HG02938 (cell line): Measurements from ENCODE around the gene INAVA.
"Not testable (repeated sequence)": the region's sequence is repeated elsewhere in the genome, so short reads cannot be mapped to it uniquely, and the experiment has no call there.

Source experiments
- ATAC-seq: cut with Tn5 transposase; IDR thresholded peaks from one replicate; pipeline ENCODE4 v1.9.1; 2021; ENCODE audit warnings: mild to moderate bottlenecking, moderate library complexity; ENCODE audit not compliant: unreplicated experiment

INAVA gene

GRCh38 chr1:200960948-200961340, 66.2 kb downstream of the INAVA start:
- ATAC-seq, result no peak

- ATAC-seq, result not testable (repeated sequence)
These were observed 67.5 kb downstream of the INAVA start for GRCh38 chr1:200962151-200962550.

GRCh38 chr1:200962631-200963030, 67.9 kb downstream of the INAVA start:
- no peak for ATAC-seq

GRCh38 chr1:200963076-200963475, 68.4 kb downstream of the INAVA start:
- ATAC-seq, result no peak

GRCh38 chr1:200963888-200964287, 69.2 kb downstream of the INAVA start:
- ATAC-seq, result not testable (repeated sequence)
